ENCODE data around the gene CACNA1G.
A peak's percentile ranks its signal among the peaks of the same experiment; 100 is the strongest.

Gene CACNA1G

DNA sequence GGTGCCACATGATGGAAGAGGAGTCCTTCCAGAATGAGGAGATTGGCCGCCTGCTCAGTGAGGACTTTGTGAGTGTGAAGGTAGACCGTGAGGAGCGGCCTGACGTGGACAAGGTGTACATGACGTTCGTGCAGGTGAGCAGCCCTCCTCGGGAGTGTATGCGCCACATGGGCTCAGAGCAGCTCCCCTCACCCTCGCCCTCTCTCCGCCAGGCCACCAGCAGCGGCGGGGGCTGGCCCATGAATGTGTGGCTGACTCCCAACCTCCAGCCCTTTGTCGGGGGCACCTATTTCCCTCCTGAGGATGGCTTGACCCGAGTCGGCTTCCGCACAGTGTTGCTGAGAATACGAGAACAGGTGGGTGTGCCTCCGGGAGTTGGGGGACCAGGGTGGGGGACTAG lies 11.7 kb upstream of the CACNA1G start:
- DNase-seq (ENCODE audit: low read depth), result no peak

DNA sequence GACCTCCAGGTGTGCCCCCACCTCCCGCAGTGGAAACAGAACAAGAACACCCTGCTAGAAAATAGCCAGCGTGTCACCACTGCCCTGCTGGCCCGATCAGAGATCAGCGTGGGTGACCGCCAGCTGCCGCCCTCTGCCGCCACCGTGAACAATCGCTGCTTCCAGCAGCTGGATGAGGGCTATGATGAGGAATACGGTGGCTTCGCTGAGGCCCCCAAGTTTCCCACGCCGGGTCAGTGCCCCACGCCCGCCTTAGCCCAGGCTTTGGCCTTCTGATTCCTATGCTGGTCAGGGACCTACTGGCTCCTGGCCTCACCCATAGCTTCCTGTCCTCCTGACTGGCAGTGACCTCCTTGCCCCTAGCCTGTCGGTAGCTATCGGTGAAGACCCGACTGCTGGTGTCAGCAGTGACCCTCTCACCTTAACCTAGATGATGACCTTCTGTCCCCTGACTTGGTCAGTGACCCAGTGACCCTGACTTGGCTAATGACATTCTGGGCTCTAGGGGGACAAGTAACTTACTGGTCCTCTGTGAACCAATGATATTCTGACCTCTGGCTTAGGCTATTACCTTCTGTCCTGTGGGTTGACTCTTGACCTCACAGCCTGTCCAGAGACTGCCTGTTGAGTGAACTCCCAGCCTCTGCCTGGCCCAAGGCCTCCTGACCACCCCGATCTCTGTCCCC lies 11.1 kb upstream of the CACNA1G start:
- DNase-seq (ENCODE audit: low read depth), result no peak

DNA sequence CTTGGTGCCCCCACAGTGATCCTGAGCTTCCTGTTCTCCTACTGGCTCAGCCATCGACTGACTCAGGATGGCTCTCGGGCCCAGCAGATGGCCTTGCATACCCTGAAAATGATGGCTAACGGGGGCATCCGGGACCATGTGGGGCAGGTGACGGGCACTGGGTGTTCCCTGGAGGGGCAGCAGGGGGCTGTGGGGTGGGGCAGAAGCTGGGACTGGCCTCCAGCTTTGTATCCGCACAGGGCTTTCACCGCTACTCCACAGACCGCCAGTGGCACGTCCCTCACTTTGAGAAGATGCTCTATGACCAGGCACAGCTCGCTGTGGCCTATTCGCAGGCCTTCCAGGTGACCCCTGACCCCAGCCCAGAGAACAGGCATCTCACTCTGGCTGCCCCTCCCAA lies 10.5 kb upstream of the CACNA1G start:
- no peak for DNase-seq (ENCODE audit: low read depth)

DNA sequence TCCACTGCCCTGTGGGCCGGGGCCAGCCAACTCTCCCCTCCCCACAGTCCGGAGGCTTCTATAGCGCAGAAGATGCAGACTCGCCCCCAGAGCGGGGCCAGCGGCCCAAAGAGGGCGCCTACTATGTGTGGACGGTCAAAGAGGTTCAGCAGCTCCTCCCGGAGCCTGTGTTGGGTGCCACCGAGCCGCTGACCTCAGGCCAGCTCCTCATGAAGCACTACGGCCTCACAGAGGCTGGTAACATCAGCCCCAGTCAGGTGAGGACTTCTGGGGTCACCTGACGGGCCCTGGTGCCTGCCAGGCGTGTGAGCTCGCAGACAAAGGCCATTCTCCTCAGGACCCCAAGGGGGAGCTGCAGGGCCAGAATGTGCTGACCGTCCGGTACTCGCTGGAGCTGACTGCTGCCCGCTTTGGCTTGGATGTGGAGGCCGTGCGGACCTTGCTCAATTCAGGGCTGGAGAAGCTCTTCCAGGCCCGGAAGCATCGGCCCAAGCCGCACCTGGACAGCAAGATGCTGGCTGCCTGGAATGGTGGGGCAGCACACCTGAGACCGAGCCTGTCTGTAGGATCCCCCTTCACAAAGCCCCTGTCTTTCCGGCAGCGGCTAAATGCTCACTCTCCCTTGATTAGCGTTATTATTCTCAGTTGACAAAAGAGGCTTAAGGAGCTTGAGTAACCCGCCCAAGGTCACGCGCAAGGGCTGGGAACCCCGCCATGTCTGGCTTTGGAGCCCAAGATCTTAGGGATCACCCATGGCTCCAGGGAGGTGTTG lies 9.7 kb upstream of the CACNA1G start:
- DNase-seq (ENCODE audit: low read depth), result peak; percentile 46

DNA sequence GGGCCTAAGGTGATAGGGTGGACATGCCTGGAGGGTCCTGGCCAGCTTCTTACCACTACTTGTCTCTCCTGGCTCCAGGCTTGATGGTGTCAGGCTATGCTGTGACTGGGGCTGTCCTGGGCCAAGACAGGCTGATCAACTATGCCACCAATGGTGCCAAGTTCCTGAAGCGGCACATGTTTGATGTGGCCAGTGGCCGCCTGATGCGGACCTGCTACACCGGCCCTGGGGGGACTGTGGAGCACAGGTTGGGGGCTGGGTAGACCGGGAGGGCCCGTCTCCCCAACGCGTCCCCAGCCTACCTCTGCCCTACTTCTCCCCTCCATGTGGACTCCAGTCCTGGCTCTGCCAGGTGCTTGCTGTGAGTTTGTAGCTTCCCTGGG lies 9.1 kb upstream of the CACNA1G start:
- DNase-seq (ENCODE audit: low read depth), result no peak

DNA sequence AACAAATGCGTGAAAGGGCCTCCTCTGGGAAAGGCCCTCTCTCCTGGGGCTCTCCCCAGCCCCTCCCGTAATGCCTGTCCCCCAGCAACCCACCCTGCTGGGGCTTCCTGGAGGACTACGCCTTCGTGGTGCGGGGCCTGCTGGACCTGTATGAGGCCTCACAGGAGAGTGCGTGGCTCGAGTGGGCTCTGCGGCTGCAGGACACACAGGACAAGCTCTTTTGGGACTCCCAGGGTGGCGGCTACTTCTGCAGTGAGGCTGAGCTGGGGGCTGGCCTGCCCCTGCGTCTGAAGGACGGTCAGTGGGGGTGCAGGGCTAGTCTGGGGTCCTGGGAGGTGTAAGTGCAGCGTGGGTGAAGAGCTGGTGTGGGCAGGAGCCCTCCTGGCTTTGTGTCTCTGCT lies 8.6 kb upstream of the CACNA1G start:
- no peak for DNase-seq (ENCODE audit: low read depth)

DNA sequence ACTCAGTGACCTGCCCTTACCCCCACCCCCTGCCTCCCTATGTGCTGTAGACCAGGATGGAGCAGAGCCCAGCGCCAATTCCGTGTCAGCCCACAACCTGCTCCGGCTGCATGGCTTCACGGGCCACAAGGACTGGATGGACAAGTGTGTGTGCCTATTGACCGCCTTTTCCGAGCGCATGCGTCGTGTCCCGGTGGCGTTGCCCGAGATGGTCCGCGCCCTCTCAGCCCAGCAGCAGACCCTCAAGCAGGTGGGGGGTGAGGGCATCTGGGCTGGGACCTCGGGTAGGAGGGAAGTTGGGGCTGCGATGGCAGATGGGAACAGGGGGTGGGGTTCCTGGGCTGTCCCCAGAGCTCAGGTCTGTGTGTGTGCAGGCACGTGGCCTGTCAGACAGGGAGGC lies 6.3 kb upstream of the CACNA1G start:
- DNase-seq (ENCODE audit: low read depth), result no peak

DNA sequence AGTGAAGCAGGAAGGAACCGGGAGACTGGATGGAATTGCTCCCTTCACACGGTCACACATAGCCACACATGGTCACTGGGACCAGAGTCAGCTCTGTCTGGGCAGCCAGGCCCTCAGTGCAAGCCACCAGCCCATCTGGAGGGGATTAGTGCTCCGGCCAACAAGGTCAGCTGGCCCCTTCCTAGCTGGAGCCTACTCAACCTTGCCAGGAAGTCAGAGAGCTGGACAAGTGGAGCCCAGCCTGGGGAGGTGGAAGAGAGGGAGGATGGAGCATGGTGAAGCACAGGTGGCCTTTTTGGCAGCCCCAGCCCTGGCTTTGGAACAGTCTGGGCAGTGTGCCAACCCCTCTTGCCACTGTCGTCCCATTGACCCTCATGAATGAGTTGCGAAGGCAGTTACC lies 3.7 kb upstream of the CACNA1G start:
- no peak for DNase-seq (ENCODE audit: low read depth)

DNA sequence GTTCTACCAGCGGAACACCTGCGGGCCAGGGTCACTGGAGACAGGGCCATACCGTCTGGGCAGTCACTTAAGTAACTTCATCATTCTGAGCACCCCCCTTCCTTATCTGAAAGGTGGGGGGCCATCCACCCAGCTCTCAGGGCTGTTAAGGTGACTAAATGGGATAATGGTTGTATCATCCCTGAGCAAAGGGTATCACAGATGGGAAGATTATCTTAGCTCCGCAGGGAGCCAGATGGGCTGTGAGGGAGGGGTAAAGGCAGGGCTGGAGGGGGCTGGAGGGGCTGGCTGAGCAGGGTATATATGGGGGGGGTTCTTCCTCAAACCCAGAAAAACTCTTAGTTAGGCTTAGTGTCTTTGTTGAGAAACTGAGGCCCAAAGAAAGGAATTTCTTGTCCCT lies 2.9 kb upstream of the CACNA1G start:
- no peak for DNase-seq (ENCODE audit: low read depth)

DNA sequence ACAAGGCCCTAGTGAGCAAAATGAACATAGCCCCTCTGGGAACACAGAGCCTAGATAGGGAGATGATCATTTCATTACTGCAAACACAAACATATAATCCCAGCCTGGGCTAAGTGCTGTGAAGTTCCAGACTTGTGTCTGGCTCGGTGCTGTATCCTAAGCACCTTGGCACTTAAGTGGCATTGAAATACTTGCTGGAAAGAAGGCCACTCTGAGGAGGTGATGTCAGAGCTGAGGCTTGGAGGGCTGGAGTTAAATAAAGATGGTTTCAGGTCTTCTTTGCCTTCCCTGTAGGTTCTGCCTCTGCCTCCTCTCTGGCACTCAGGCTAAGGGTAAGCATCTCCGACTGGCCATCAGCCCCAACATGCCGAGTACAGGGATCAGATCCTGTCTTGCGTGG lies 2.4 kb upstream of the CACNA1G start:
- no peak for DNase-seq (ENCODE audit: low read depth)

DNA sequence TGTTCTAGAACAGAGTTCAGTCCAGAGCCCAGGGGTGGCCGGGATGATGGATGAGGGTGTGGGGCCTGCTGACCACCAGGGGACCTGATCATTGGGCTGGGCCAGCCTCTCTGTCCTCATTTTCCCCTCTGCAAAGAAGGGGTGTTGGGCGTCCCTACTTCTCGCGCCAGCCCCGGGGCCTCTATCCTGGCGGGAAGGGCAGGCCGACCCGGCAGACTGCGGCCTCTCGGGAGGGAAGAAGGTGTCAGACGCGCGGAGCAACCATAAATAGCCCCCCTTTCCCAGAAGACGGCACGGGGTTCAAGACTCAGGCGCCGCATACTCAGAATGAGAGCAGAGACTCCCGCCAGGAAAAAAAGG lies 2.0 kb upstream of the CACNA1G start:
- no peak for DNase-seq (ENCODE audit: low read depth)

DNA sequence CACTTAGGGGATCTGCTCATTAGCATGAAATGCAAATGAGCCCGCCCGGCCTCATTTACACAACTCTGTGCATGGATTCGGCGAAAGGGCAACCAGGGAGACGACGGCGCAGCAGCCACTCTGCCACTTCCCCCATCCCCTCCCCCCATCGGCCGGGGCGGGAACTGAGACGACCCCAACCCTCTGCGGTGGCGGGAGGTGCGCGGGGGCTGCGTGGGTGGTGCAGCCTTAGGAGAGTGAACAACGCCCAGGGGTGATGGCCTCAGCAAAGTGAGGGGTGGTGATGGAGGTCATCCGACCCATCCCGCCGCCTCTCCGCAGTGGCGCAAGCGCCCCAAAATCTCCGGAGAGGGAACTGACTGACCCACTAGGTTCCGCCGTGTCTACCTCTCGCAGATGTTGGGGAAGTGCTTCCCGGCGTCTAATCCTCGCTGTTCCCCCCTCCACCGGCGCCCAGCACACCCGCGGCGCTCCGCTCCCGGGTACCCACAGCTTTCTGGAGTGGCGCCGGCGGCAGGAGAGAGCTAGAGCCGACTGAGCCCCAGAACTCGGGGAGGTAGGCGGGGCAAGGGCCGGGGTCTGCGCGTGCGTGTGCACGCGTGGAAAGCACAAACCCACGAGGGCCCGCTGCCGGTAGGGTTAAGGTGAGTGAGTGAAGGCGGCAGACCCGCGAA lies 1.4 kb upstream of the CACNA1G start:
- DNase-seq (ENCODE audit: low read depth), result no peak

DNA sequence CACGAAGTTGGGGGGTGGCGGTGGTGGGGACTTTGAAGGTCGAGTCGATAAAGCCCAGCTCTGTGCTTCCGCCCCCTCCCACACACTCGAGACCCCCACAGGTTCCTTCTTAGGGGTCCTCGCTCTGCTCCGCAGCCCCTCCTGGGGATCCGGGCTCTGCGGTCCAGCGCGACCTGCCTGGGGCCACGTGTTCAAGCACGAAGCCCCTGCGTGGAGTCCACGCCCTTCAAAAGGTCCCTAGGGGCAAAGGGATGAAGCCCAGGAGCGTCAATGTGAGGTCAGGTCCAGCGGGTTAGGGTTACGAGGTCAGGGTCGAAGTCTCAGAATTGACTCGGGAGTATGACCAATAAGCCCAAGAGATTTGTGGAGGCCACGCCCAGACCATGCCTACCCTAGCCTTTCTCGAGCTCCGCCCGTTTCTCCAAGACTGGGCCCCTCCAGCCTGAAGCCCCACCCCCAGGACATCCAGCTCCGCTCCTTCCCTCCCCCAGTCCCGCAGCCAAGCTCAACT lies 786 bp upstream of the CACNA1G start:
- DNase-seq (ENCODE audit: low read depth), result no peak

DNA sequence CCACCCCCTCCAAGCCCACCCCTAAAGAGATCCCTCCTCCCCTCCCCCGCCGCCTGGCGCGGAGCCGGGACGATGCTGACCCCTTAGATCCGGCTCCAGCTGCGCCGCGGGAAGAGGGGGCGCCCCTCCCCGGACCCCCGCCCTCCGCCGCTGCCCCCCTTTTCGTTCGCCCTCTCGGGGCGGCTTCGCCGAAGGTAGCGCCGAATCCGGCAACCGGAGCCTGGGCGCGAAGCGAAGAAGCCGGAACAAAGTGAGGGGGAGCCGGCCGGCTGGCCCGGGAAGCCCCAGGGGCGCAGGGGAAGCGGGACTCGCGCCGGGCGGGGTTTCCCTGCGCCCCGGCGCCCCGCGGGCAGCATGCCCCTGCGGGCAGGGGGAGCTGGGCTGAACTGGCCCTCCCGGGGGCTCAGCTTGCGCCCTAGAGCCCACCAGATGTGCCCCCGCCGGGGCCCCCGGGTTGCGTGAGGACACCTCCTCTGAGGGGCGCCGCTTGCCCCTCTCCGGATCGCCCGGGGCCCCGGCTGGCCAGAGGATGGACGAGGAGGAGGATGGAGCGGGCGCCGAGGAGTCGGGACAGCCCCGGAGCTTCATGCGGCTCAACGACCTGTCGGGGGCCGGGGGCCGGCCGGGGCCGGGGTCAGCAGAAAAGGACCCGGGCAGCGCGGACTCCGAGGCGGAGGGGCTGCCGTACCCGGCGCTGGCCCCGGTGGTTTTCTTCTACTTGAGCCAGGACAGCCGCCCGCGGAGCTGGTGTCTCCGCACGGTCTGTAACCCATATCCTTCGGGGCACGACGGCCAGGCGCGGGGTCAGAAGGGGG lies 623 bp downstream of the CACNA1G start:
- DNase-seq (ENCODE audit: low read depth), result no peak

DNA sequence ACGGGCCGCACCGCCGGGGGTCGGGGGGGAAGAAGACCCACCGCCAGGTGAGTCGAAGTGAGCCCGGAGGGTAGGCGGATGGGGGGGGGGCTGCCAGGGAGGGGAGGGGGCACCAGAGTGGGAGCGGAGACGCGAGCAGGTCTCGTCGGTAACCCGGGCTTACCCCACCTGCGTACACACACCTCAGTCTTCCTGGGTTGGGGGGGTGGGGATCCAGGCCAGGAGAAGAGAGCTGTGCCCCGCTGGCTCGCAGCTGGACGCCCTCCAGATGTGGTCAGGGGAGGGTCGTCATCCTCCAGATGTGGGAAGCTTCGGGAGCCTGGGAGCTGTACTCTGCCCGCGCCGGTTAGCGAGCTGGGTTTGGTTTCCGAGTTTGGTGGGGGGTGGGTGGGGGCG lies 1.2 kb downstream of the CACNA1G start:
- no peak for DNase-seq (ENCODE audit: low read depth)

DNA sequence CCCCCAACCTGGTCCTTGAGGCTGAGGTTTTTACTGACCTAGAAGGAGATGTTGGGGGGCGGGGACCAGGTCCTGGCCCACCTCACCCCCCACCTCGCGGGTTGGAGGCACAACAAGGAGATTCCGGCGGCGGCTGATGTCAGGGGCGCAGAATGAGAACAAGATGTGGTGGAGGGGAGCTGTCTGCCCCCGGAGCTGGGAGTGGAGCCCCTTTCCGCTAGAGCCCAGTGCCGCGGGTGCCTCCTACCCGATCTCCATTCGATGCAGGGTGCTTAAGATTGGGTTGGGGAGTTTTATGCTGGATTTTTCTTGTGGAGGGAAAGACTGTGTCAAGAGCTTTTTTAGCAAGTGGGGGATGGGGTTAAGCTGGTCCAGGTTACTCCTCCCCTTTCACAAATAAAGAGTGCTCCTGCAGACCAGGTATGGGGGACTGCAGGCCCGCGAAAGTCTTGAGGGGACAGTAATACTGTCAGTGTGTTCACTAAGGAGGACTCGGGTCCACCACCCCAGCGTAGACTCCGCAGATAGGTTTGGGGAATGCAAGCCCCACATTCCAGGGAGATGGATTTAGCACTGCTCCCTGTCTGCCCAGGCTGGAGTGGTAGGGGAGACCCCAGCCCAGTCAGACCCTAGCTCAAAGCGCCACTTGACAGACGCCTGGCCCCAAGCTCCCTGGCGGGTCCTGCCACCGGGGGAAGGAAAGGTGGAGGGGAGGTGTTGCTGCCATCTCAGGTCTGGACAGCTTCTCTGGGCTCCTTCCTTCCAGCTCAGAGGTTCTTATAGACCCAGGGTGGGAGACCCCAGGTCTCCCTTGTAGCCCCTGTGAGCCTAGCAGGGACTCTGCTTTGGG lies 2.0 kb downstream of the CACNA1G start:
- no peak for DNase-seq (ENCODE audit: low read depth)

DNA sequence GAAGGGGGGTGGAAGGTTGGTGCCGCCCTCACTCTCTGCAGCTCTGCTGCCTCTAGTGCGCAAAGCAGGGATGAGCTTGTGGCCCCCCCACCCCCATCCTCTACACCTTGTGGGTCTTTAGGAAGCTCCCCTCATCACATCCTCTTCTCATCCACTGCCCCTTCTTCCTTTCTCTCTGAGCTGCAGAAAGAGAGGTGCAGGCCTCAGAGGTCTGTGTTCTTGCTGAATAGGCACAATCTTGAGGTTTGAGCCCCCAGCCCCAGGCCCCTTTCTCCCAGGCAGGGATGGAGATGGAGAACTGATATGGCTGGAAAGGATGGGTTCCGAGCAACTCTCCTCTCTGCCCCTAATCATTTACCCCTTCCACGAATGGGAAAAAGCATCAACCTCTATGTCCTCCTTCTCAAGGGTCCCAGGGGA lies 2.6 kb downstream of the CACNA1G start:
- DNase-seq (ENCODE audit: low read depth), result no peak

DNA sequence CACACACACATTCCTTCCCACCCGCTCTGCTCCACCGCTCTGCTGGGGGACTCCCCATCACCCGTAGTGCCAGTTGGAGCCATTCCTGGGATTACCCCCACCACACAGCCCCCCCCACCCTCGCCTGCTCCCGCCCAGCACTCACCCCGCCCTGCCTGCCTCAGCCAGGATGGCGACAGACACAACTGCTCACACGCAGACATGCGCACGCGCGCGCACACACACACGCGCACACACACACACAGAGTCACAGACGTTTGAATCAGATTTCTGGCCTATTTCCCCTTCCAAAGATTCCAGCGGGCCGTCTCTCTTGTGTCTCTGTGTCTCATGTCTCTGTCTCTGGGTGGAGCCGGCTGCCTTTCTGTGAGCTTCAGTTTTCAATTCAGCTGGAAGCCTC lies 4.4 kb downstream of the CACNA1G start:
- DNase-seq (ENCODE audit: low read depth), result no peak

DNA sequence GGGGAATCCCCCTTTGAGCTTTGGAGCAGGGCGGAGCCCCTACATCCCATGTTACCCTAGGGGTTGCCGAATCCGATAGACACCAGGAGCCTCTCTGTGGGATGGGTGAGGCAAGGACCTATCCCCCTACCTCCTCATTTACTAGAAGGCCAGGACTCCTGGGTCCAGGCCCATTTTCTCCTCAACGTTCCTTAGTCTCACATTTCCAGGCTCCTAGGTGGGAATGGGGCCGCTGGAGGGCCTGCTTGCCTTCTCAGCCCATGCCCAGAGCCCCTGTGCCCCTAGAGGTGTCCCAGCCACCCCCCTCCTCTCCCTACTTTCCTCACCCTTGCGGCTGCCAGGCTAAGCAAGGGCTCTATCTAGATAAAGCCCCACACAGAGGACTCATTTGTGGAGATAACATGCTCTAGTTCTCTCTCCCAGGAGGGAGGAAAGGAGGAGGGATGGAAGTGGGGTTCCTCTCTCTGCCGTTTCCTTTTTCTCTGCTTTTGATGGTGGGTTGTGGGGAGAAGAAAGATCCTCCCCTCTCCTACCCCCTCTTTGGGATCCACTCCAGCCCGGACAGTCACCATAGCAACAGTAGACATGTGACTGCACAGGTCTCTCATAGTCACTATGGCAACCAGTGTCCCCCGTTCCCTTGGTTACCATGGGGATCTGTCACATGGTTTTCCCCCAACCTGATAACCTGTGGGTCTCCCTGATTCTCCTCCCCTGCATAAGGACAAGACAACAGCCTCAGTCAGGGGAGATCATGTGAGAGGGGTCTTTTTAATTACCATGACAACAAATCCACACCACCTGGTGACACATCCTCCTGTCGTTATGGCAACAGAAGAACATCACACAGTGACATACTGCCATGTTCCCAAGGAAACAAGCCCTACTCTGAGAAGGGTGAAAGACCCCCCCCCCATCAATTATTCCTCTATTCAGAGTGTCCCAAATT lies 5.2 kb downstream of the CACNA1G start:
- DNase-seq (ENCODE audit: low read depth), result no peak

DNA sequence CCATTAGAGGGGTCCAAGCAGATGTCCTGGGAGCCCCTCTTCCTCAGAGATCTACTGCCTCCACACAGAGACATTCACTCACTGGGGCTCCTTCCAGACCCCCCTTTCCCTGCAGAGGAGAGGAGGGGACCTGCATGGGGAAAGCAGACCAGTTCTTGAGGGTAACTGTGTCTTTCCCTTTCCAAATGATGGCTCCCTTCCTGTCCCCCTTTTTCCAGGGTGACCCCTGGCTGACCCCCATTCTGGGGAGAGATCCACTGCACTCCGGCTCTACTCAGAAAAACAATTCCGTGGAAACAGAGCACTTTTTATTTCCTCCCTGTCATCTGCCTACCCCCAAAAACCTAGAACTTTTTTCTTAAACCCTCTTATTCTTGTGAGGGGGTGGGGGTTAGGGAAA lies 6.4 kb downstream of the CACNA1G start:
- DNase-seq (ENCODE audit: low read depth), result no peak
